COR-L47 (cell line): ENCODE results near the gene PRKG1.
"Not testable (repeated sequence)": the region's sequence is repeated elsewhere in the genome, so short reads cannot be mapped to it uniquely, and the experiment has no call there.

Source experiments
- DNase-seq: peaks from one replicate; lab custom pipeline; 2025; lab: John Stamatoyannopoulos, UW

The PRKG1 gene

GRCh38 chr10:52129410-52130178 is 1055.3 kb downstream of the PRKG1 start:
- DNase-seq = no peak

DNA sequence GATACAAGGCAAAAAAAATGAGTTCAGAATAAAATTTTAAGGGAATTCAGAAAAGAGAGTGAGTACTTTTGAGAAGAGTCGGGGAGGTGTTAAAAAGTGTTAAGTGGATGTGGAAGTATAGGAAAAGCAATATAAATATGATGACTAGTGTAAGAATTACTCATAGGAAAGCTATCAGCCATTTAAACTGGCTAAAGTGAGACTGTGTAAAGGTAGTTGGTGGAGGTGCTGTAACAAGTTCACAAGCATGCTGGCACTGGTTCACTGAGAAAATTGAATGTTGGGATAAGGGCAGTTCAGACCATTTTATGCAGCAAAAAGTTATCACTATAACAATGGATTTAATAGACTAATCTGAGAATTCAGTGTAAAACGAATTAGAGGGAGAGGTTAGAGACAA is 1060.8 kb downstream of the PRKG1 start:
- no peak for DNase-seq

- DNase-seq = no peak
Measured at GRCh38 chr10:52136921-52137320, 1062.6 kb downstream of the PRKG1 start.

DNA sequence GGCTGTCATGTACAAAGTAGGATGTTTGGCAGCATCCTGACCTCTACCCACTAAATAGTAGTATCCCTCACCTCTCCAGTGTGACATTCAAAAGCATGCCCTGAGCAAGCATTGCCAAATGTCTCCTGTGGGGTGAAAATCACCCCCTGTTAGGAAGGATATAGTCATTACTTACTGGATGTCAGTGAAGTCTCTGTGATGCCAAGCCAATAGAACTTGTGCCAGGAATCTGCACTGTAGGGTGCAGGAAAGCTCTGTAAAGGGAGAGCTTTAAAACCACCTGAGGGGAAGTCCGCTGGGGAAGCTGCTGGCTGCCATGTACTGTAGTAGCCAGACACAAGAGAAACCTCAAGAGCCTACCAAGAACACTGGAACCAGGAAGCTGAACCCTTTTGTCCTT is 1069.1 kb downstream of the PRKG1 start:
- DNase-seq = no peak

DNA sequence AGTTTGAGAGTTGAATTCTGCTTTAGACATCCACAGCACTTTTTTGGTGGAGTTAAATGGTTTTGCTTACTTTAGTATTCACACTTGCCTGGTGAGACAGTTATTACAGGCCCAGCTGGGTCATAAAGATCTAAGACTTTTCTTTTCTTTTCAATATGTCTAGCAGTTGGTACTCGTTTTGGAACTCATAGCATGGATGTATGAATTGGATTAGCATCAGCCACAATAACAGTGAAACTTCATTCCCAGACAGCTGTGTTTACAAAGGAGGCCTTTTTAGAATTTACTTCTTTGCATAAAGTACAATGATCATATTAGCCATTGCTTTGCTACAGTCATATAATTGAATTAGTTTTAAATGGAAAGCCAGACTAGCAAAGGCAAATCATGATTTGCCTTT is 1071.3 kb downstream of the PRKG1 start:
- DNase-seq = no peak

- DNase-seq = no peak
Measured at GRCh38 chr10:52146766-52147165, 1072.5 kb downstream of the PRKG1 start.

DNA sequence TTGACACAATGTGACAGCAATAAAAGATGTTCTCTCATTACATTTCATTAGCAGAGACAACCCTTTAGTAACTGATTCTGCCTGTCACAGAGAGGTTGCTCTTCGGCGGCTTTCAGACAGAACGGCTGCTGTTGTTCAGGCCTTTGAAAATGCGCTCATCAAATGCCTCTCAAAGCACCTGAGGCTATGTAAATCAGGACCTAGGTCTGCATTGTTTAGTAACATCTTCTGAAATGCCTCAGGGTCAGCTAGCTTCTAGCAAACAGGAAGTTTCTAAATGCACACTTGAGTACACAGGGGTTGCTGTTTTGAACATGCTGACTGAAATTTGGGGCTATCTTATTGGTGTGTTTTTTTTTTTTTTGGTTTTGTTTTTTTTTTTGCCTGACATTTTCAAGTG is 1096.5 kb downstream of the PRKG1 start:
- DNase-seq = no peak

- no peak for DNase-seq
Measured at GRCh38 chr10:52172581-52172980, 1098.3 kb downstream of the PRKG1 start.

- no peak for DNase-seq
Measured at GRCh38 chr10:52185256-52185655, 1111.0 kb downstream of the PRKG1 start.

DNA sequence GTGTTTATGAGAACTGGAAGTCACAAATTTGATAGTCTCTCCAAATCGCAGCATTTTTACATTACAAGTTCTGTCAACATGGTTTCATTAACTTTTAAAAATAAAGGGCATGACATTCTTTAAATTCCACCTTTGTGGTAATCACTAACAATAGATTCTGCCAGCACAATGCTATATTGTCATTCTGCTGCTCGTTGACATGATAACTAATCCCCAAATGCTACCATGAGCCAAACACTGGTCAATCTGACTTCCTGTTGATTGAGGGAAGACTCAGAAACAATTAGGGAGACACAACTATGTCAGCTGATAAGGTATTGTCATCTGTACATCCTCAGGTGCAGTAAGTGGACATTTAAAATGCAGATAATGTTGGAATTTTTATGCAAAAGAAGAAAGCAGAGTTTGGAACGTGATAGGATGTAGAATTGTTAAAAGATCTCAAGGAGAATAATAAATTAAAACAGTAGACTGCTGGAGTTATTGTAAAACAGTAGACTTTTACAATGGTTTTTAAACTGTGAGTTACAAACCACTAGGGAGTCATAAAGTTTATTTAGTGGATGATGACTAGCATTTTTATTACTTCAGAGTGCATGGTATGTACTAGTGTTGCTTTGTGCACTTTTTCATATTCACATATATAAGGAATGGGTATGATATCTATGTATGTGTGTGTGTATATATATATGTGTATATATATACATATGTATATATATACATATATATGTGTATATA is 1113.4 kb downstream of the PRKG1 start:
- DNase-seq = no peak

DNA sequence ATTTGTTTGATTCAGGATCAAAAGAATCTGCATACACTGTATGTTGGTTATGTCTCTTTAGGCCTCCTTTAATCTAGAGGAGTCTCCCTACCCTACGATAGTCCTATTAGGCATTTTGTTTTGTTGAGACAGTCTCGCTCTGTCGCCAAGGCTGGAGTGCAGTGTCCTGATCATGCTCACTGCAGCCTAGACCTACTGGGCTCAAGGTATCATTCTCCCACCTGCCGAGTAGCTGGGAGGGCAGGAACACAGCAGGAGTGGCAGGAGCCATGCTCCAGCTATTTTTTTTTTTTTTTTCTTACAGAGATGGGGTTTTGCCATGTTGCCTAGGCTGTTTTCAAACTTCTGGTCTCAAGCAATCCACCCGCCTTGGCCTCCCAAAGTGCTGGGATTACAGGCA is 1116.8 kb downstream of the PRKG1 start:
- no peak for DNase-seq

GRCh38 chr10:52194191-52194590 is 1119.9 kb downstream of the PRKG1 start:
- no peak for DNase-seq

DNA sequence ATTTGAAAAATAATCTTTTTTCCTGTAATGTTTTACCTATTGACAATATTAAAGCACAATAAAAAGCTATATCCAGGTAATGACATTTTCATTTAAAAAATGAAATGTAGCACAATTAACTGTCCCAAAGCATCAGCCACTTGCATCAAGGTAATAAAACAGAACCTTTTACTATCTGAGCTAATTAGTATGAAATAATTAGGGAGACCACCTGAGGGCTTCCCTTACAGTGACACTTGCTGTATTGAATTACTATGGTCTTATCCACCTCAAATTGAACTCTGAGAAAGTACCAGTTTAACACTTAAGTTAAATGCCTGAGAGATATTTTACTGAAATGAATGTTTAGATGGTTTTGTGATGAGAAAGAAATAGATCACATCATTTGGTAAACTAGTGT is 1120.4 kb downstream of the PRKG1 start:
- DNase-seq = no peak

GRCh38 chr10:52197098-52197497 is 1122.8 kb downstream of the PRKG1 start:
- no peak for DNase-seq

DNA sequence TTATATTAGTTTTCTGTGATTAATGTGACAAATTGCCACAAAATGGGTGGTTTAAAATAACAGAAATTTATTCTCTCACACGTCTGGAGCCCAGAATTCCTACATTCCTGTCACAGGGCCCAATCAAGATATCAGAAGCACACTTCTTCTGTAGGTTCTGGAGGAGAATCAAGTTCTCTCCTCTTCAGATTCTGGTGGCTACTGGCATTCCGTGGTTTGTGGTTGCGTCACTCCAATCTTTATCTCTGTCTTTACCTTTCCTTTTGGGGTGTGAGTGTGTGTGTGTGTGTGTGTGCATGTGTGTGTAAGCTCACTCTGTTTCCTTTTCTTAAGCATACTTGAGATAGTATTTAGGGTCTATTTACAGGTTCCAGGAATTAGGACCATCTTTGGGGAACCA is 1124.3 kb downstream of the PRKG1 start:
- no peak for DNase-seq

GRCh38 chr10:52204906-52205305 is 1130.6 kb downstream of the PRKG1 start:
- DNase-seq = not testable (repeated sequence)

DNA sequence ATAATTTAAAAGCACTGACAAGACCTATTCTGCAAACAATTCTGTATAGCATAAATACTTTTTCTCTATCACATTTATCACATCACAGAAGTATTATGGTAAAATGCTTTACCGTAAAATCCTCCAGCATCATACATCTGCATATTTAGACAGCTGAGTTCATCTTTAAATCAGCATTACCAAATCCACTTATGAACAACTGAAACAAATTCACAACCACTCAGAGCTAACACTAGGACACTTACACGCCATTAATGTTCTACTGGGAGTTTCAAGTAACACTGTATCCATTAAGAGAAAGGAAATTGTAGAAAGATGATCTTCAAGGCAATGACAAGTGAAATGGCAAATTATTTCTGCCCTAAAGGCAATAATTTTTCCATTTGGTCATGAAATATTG is 1134.1 kb downstream of the PRKG1 start:
- no peak for DNase-seq

- DNase-seq = no peak
Measured at GRCh38 chr10:52210161-52210560, 1135.9 kb downstream of the PRKG1 start.

GRCh38 chr10:52212062-52212461 is 1137.8 kb downstream of the PRKG1 start:
- DNase-seq = no peak

GRCh38 chr10:52212802-52213201 is 1138.5 kb downstream of the PRKG1 start:
- no peak for DNase-seq

- no peak for DNase-seq
Measured at GRCh38 chr10:52213321-52213752, 1139.0 kb downstream of the PRKG1 start.

DNA sequence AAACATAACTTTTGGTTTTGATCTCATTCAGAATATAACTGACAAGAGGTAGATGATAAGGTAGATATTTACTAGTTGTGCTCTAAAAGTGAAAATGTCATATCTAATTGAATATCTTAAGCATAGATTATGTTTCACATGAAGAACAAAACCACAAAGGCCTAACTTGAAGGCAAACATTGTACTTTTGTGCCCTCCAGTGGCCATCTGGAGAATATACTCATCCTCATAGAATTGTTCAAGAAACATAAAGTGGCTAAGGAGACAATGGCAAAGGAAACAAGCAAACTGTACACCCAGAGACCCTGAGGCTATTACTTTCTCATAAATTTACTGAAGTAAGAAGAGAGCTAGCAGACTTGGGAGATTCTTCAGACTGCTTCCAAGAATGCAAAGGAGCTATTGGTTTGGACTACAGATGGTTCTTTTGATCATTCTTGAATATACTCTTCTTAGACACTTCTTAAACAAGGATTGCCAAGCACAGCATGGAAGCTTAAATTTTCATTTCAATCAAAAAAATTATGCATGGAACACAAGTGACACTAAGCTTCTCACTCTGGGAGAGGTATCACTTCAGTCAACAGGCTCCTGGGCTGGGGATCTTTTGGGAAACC is 1141.6 kb downstream of the PRKG1 start:
- DNase-seq = peak; percentile 2

- DNase-seq = no peak
Measured at GRCh38 chr10:52216852-52217251, 1142.6 kb downstream of the PRKG1 start.
